Tibial nerve (tissue), 4 donors: ENCODE data around the gene ENOX1. TPM values are rescaled to one million over a fixed set of nuclear protein-coding genes. Genes with fewer than 3 reads are reported as not detected.

Source experiments
- DNase-seq, 2 donors: peaks; one replicate each; pipeline ENCODE4 v3.0.0-alpha.2; 2019; ENCODE audit warnings: low spot score in 2 of 2
- H3K27ac ChIP-seq, 4 donors: fragments of 200-600 bp; sonication (generic) in 3 of 4; one replicate each; pipeline ENCODE4 v1.5.1; 2017 to 2019; ENCODE audit warnings: mild to moderate bottlenecking in 1 of 4
- H3K27me3 ChIP-seq, 2 donors: fragments of 200-600 bp; sonication (generic) in 1 of 2; one replicate each; pipeline versions ENCODE4 v1.5.1 to v1.6.0; 2017 to 2019
- H3K36me3 ChIP-seq, 3 donors: fragments of 200-600 bp; sonication (generic); one replicate each; pipeline ENCODE4 v1.5.1; 2018 to 2019
- H3K4me1 ChIP-seq, 4 donors: fragments of 200-600 bp; sonication (generic) in 3 of 4; one replicate each; pipeline ENCODE4 v1.5.1; 2017 to 2019
- H3K4me3 ChIP-seq, 4 donors: fragments of 200-600 bp; sonication (generic) in 3 of 4; one replicate each; pipeline ENCODE4 v1.5.1; 2017 to 2019; ENCODE audit warnings: mild to moderate bottlenecking in 1 of 4, moderate library complexity in 1 of 4
- H3K9me3 ChIP-seq, 4 donors: fragments of 200-600 bp; sonication (generic) in 3 of 4; one replicate each; pipeline ENCODE4 v1.5.1; 2017 to 2019
- EP300 ChIP-seq, 2 donors: sonication (generic); formaldehyde crosslinking; IDR thresholded peaks; one replicate each; pipeline ENCODE4 v1.6.1; 2017; ENCODE audit warnings: antibody characterized with exemption in 2 of 2, mild to moderate bottlenecking in 1 of 2
- POLR2A ChIP-seq, 2 donors: fragments of 450-650 bp; IDR thresholded peaks; one replicate each; pipeline ENCODE4 v1.6.1; 2017; ENCODE audit warnings: antibody characterized with exemption in 2 of 2, mild to moderate bottlenecking in 2 of 2, moderate library complexity in 2 of 2
- WGBS, 2 donors: methylation state at CpG; one replicate each; pipeline ENCODE4 v1.1.5; 2018; 5-methylcytosine and 5-hydroxymethylcytosine counted together
- total RNA-seq, 4 donors: library from RNA; depleted of rRNA; stranded (reverse); fragments of >200 nt; gene quantifications; one replicate each; pipeline ENCODE4 v1.1.0, GENCODE V29; 2016
- TF ChIP-seq, protein P1 (sequence below), 5 experiments: fragments of 200-600 bp in 3 of 5; fragments of 450-650 bp in 2 of 5; sonication (generic) in 3 of 5; IDR thresholded peaks; one replicate each; pipeline ENCODE4 v1.5.1; 2016 to 2019; ENCODE audit warnings: antibody characterized with exemption in 5 of 5, mild to moderate bottlenecking in 3 of 5, moderate library complexity in 2 of 5

Gene ENOX1
- total RNA-seq, 4 donors from 2014 or later, result 2.6 to 8.2 (median 4.6) TPM

DNA sequence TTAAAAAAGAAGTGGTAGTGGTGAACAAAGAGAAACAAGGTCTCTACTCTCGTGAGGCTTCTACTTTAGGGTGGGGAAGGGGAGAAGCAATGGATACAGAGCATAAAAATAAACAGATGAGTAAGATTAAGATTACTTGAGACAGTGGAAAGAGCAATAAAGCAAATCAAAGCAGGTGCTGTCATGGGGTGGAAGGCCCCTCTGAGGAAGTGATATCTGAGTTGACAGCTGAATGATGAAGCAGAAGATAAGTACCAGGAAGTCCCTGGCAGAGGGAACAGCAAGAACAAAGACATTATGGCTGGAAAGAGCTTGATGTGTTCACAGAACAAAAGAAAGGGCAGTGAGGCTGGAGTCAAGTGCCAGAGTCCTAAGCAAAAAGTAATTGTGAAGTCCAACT is 221.8 kb downstream of the ENOX1 start:
- H3K9me3 ChIP-seq, result no peaks in the 10 kb centered on the region
- H3K27ac ChIP-seq, result no peak overlapping the region
- 70 to 87% methylated on average over 1 of the region's 1 CpG for WGBS, 2 donors
- no peaks in the 10 kb centered on the region for H3K4me1 ChIP-seq
- H3K36me3 ChIP-seq, result no peaks in the 10 kb centered on the region
- TF ChIP-seq EP300 (IDR thresholded peaks at IDR 0.05) (no peak), POLR2A (IDR thresholded peaks at IDR 0.05) (no peak)
- TF ChIP-seq, protein P1, sequence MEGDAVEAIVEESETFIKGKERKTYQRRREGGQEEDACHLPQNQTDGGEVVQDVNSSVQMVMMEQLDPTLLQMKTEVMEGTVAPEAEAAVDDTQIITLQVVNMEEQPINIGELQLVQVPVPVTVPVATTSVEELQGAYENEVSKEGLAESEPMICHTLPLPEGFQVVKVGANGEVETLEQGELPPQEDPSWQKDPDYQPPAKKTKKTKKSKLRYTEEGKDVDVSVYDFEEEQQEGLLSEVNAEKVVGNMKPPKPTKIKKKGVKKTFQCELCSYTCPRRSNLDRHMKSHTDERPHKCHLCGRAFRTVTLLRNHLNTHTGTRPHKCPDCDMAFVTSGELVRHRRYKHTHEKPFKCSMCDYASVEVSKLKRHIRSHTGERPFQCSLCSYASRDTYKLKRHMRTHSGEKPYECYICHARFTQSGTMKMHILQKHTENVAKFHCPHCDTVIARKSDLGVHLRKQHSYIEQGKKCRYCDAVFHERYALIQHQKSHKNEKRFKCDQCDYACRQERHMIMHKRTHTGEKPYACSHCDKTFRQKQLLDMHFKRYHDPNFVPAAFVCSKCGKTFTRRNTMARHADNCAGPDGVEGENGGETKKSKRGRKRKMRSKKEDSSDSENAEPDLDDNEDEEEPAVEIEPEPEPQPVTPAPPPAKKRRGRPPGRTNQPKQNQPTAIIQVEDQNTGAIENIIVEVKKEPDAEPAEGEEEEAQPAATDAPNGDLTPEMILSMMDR (IDR thresholded peaks at IDR 0.05), result no peak
- H3K4me3 ChIP-seq, result no peak overlapping the region
- DNase-seq, result no peak
- H3K27me3 ChIP-seq, result no peaks in the 10 kb centered on the region

DNA sequence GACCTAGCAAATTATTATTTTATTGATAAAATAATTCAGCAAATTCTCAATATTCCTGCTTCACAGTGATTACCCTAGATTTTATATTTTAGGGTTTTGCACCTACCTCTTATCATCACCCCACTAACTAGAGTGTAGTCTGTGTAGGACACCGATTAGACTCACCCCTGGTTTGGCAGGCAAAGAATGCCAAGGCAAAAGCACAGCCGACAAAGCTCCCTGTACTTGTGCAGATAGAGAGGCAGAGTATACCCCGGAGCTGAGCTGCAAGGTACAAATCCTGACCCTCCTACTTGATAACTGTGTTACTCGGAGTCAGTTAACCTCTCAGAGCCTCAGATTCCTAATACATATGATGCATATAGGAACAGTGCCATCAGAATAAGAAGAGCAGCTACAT is 225.7 kb downstream of the ENOX1 start:
- no peak for TF ChIP-seq POLR2A (IDR thresholded peaks at IDR 0.05)
- TF ChIP-seq, protein P1 (IDR thresholded peaks at IDR 0.05), result no peak
- no peak for TF ChIP-seq EP300 (IDR thresholded peaks at IDR 0.05)
- H3K4me1 ChIP-seq, result no peaks in the 10 kb centered on the region
- H3K9me3 ChIP-seq, result no peaks in the 10 kb centered on the region
- 90 to 94% methylated on average over 4 of the region's 4 CpGs for WGBS, 2 donors
- no peaks in the 10 kb centered on the region for H3K27me3 ChIP-seq
- no peaks in the 10 kb centered on the region for H3K36me3 ChIP-seq
- no peak overlapping the region for H3K4me3 ChIP-seq
- DNase-seq, result no peak
- H3K27ac ChIP-seq, result no peak overlapping the region

DNA sequence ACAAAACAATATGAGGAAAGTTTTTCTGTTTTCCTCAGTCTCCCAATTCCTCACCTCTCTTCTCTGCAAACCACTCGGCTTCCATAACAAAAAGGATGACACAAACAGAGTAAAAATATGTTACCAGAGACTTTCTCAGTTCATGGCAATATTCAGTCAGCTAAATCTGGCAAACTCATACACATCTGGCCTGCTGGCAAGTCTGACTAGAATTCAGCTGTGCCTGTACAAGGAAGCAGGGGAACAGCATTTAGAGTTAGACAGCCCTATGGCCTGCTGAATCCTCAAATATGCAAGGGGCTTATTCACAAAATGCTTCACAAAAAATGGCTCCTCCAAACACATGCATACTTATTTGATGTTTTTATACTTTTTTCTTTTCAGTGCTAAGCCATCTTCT is 227.8 kb downstream of the ENOX1 start:
- H3K9me3 ChIP-seq, result no peaks in the 10 kb centered on the region
- no peaks in the 10 kb centered on the region for H3K36me3 ChIP-seq
- DNase-seq, result no peak
- H3K27me3 ChIP-seq, result no peaks in the 10 kb centered on the region
- 76 to 80% methylated on average over 1 of the region's 1 CpG for WGBS, 2 donors
- no peak overlapping the region for H3K27ac ChIP-seq
- no peaks in the 10 kb centered on the region for H3K4me1 ChIP-seq
- no peak overlapping the region for H3K4me3 ChIP-seq
- TF ChIP-seq POLR2A (IDR thresholded peaks at IDR 0.05) (no peak), EP300 (IDR thresholded peaks at IDR 0.05) (no peak)
- TF ChIP-seq, protein P1 (IDR thresholded peaks at IDR 0.05), result no peak

DNA sequence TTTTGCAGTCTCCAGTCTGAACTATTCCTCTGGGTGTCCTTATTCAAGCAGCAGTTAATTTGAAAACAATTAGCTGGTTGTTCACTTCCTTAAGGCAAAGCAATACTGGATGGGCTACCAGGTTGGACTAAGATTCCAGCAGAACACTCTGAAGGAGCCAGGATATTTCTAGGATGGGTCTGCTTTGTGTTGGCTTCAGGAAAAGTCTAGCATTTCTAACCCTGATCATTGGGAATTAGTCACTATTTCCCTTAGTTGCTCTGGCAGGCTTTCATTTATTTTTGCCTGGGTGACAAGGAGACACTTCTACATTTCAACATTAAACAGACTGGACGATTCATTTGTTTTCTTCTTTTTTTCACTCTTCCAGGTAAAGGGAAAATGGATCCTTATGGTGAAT is 228.4 kb downstream of the ENOX1 start:
- TF ChIP-seq POLR2A (IDR thresholded peaks at IDR 0.05) (no peak), EP300 (IDR thresholded peaks at IDR 0.05) (no peak)
- TF ChIP-seq, protein P1 (IDR thresholded peaks at IDR 0.05), result no peak
- 64 to 67% methylated on average over 1 of the region's 1 CpG for WGBS, 2 donors
- H3K27ac ChIP-seq, result no peak overlapping the region

DNA sequence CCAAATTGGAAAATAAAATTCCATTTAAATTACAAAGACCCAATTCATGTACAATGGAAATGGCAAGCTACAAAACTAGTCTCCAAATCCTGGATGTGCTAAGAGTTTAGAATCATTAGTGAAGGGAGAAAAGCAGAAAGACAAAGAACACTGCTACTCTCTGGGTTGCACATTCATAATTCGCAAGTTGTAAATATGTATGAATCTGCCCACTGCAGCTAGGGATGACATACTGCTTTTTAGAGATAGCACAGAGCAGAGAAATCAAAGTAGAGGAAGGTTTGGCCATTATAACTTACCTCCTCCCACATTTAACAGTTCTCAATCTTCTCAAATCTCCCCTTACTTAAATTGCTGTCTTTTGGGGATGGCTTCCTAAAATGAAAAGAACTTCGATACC is 231.1 kb downstream of the ENOX1 start:
- Histone ChIP-seq H3K36me3 (no peaks in the 10 kb centered on the region), H3K4me3 (no peak overlapping the region), H3K27me3 (no peaks in the 10 kb centered on the region), H3K4me1 (no peaks in the 10 kb centered on the region), H3K27ac (no peak overlapping the region), H3K9me3 (no peaks in the 10 kb centered on the region)
- no peak for DNase-seq
- TF ChIP-seq, protein P1 (IDR thresholded peaks at IDR 0.05), result no peak
- no peak for TF ChIP-seq EP300 (IDR thresholded peaks at IDR 0.05)
- no peak for TF ChIP-seq POLR2A (IDR thresholded peaks at IDR 0.05)
- whole genome bisulfite sequencing, 2 donors, result 88 to 98% methylated on average over 2 of the region's 2 CpGs

More for the DNA sequence above, 228.4 kb downstream of the ENOX1 start:
- H3K36me3 ChIP-seq, result no peaks in the 10 kb centered on the region
- H3K27me3 ChIP-seq, result no peaks in the 10 kb centered on the region
- H3K4me3 ChIP-seq, result no peak overlapping the region
- no peaks in the 10 kb centered on the region for H3K4me1 ChIP-seq
- DNase-seq, result no peak
- H3K9me3 ChIP-seq, result no peaks in the 10 kb centered on the region
